ENCODE measurements around the gene G3BP2. TPM values are rescaled to one million over a fixed set of nuclear protein-coding genes. Genes with fewer than 3 reads are reported as not detected.
A peak's percentile ranks its signal among the peaks of the same experiment; 100 is the strongest.

The G3BP2 gene
- total and polyA plus RNA-seq, 2 donors from 2014 or later, result 31.4 to 111 TPM

DNA sequence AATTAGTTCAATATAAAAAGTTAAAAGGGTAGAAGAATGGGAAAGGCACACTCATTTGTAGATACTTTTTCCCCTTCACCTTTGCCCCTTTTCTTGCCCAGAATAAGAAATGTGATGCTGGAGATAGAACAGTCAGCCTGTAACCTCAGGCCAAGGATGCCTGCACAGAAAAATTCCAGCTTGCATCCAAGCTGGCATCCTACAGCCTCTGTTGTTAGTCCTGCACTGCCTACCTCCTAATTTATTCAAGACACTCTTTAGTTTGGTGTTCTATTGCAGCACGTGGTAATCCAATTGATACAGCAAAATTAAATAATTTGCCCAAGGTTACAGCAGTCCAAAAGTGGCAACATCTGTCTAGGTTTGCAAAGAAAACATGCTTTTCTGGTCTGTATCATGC, 41.5 kb upstream of the G3BP2 start:
- no peaks in the 10 kb centered on the region for H3K27me3 ChIP-seq (ENCODE audit: control insufficient read depth, insufficient read depth, low read length)
- H3K27ac ChIP-seq (ENCODE audit: low read depth in 2 of 2, low read length in 2 of 2), result no peak overlapping the region
- intact Hi-C loops (cut with DNase I), result no loop called here
- H3K36me3 ChIP-seq (ENCODE audit: control insufficient read depth in 2 of 3, insufficient read depth in 3 of 3, low read length in 3 of 3), result no peaks in the 10 kb centered on the region
- no peak overlapping the region for H3K4me3 ChIP-seq (ENCODE audit: low read length in 3 of 3)
- TF ChIP-seq, protein P1, sequence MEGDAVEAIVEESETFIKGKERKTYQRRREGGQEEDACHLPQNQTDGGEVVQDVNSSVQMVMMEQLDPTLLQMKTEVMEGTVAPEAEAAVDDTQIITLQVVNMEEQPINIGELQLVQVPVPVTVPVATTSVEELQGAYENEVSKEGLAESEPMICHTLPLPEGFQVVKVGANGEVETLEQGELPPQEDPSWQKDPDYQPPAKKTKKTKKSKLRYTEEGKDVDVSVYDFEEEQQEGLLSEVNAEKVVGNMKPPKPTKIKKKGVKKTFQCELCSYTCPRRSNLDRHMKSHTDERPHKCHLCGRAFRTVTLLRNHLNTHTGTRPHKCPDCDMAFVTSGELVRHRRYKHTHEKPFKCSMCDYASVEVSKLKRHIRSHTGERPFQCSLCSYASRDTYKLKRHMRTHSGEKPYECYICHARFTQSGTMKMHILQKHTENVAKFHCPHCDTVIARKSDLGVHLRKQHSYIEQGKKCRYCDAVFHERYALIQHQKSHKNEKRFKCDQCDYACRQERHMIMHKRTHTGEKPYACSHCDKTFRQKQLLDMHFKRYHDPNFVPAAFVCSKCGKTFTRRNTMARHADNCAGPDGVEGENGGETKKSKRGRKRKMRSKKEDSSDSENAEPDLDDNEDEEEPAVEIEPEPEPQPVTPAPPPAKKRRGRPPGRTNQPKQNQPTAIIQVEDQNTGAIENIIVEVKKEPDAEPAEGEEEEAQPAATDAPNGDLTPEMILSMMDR (IDR thresholded peaks at IDR 0.05; ENCODE audit: borderline replicate concordance, extremely low read depth, insufficient read depth), result no peak
- no peak for DNase-seq
- FAIRE-seq, result no peak
- H3K4me1 ChIP-seq (ENCODE audit: control insufficient read depth in 2 of 3, insufficient read depth in 2 of 3, low read depth in 1 of 3, low read length in 3 of 3), result no peaks in the 10 kb centered on the region
- no peaks in the 10 kb centered on the region for H3K9me3 ChIP-seq (ENCODE audit: control insufficient read depth in 2 of 3, insufficient read depth in 1 of 3, low read length in 3 of 3)
- H3K9ac ChIP-seq (ENCODE audit: low read length in 3 of 3), result no peak overlapping the region

DNA sequence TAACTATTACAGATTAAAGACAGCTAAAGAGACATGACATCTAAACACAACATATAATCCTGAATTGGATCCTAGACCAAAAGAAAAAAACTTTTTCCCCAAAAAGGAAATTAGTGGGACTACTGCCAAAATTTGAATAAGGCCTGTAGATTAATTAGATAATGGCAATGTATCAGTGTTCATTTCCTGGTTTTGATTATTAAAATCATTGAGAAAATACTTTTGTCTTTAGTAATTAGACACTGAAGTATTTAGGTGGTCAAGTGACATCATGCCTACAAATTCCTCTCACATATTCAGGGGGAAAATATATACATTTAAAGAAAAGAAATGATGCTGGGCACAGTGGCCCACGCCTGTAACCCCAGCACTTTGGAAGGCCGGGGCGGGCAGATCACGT, 40.8 kb upstream of the G3BP2 start:
- H3K36me3 ChIP-seq (ENCODE audit: control insufficient read depth in 2 of 3, insufficient read depth in 3 of 3, low read length in 3 of 3), result no peaks in the 10 kb centered on the region
- H3K27me3 ChIP-seq (ENCODE audit: control insufficient read depth, insufficient read depth, low read length), result no peaks in the 10 kb centered on the region
- H3K9ac ChIP-seq (ENCODE audit: low read length in 3 of 3), result no peak overlapping the region
- intact Hi-C loops (cut with DNase I), result no loop called here
- DNase-seq, result no peak
- H3K4me1 ChIP-seq (ENCODE audit: control insufficient read depth in 2 of 3, insufficient read depth in 2 of 3, low read depth in 1 of 3, low read length in 3 of 3), result no peaks in the 10 kb centered on the region
- TF ChIP-seq, protein P1 (IDR thresholded peaks at IDR 0.05; ENCODE audit: borderline replicate concordance, extremely low read depth, insufficient read depth), result no peak
- no peaks in the 10 kb centered on the region for H3K9me3 ChIP-seq (ENCODE audit: control insufficient read depth in 2 of 3, insufficient read depth in 1 of 3, low read length in 3 of 3)
- H3K27ac ChIP-seq (ENCODE audit: low read depth in 2 of 2, low read length in 2 of 2), result no peak overlapping the region
- no peak for FAIRE-seq
- no peak overlapping the region for H3K4me3 ChIP-seq (ENCODE audit: low read length in 3 of 3)

DNA sequence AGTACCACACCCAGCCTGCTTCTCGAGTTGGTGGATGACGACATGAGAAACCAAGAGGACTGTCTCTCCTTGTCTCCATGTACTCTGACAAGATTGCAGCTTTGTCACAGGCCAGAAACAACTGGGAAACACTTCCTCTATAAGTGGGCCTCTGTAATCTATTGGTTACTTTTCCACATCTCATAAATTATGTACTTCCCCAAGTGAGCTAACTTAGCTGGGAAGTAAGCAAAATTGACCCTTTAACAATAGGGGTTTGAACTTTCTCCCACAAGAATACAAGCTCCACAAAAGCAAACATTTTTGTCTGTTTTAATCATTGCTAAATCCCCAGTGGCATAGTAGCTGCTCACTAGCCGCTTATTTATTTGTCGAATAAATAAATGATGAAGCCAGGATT, 37.0 kb upstream of the G3BP2 start:
- no peaks in the 10 kb centered on the region for H3K4me1 ChIP-seq (ENCODE audit: control insufficient read depth in 2 of 3, insufficient read depth in 2 of 3, low read depth in 1 of 3, low read length in 3 of 3)
- no peak overlapping the region for H3K9ac ChIP-seq (ENCODE audit: low read length in 3 of 3)
- no peak overlapping the region for H3K4me3 ChIP-seq (ENCODE audit: low read length in 3 of 3)
- H3K9me3 ChIP-seq (ENCODE audit: control insufficient read depth in 2 of 3, insufficient read depth in 1 of 3, low read length in 3 of 3), result no peaks in the 10 kb centered on the region
- DNase-seq, result peak in 1 of 5 donors; percentile 22
- H3K36me3 ChIP-seq (ENCODE audit: control insufficient read depth in 2 of 3, insufficient read depth in 3 of 3, low read length in 3 of 3), result no peaks in the 10 kb centered on the region
- H3K27ac ChIP-seq (ENCODE audit: low read depth in 2 of 2, low read length in 2 of 2), result no peak overlapping the region
- no peak for FAIRE-seq
- TF ChIP-seq, protein P1 (IDR thresholded peaks at IDR 0.05; ENCODE audit: borderline replicate concordance, extremely low read depth, insufficient read depth), result no peak
- intact Hi-C loops (cut with DNase I), result no loop called here
- H3K27me3 ChIP-seq (ENCODE audit: control insufficient read depth, insufficient read depth, low read length), result no peaks in the 10 kb centered on the region

DNA sequence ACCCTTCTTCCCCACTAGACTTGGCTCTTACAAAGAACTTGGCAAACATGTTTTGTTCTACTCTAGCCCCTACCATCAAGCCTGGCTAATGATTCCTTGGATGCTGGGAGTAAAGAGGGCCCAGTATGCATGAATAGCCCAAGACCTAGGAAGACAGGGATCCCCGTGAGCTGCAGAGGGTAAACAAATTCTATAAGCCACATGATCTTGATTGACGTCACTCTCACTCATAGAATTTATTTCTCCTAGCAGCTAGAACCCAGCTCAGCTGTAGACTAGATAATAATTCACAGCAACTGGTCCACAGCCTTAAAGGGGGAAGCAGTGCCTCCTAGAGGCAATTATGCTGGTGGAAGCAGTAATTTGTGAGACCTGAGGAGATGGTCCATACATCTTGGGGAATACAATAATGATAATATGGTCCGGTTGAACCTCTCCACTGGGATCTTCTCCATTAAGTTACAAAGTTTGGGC, 35.0 kb upstream of the G3BP2 start:
- DNase-seq (peak in 3 of 5 donors; percentile 15 to 61 (median 29)), FAIRE-seq (no peak)
- H3K9me3 ChIP-seq (ENCODE audit: control insufficient read depth in 2 of 3, insufficient read depth in 1 of 3, low read length in 3 of 3), result no peaks in the 10 kb centered on the region
- no peaks in the 10 kb centered on the region for H3K4me1 ChIP-seq (ENCODE audit: control insufficient read depth in 2 of 3, insufficient read depth in 2 of 3, low read depth in 1 of 3, low read length in 3 of 3)
- no peaks in the 10 kb centered on the region for H3K27me3 ChIP-seq (ENCODE audit: control insufficient read depth, insufficient read depth, low read length)
- TF ChIP-seq, protein P1 (IDR thresholded peaks at IDR 0.05; ENCODE audit: borderline replicate concordance, extremely low read depth, insufficient read depth), result peak; percentile 56
- no peak overlapping the region for H3K9ac ChIP-seq (ENCODE audit: low read length in 3 of 3)
- H3K4me3 ChIP-seq (ENCODE audit: low read length in 3 of 3), result no peak overlapping the region
- H3K27ac ChIP-seq (ENCODE audit: low read depth in 2 of 2, low read length in 2 of 2), result peak overlapping the region in 1 of 2 donors; percentile 7
- intact Hi-C loops (cut with DNase I), result no loop called here
- H3K36me3 ChIP-seq (ENCODE audit: control insufficient read depth in 2 of 3, insufficient read depth in 3 of 3, low read length in 3 of 3), result no peaks in the 10 kb centered on the region
